GM12878 (cell line): ENCODE results near the gene APOL4. TPM values are rescaled to one million over a fixed set of nuclear protein-coding genes. Genes with fewer than 3 reads are reported as not detected.
A peak's percentile ranks its signal among the peaks of the same experiment; 100 is the strongest.

Experiments used
- ATAC-seq: fragments of 200-7000 bp; cut with Tn5 transposase; 3 replicates; pipeline ENCODE4 v1.9.1; 2020; ENCODE audit warnings: mild to moderate bottlenecking, moderate library complexity
- Bru-seq: library from RNA; stranded (reverse); fragments of 400-500 nt; gene quantifications from one replicate; lab custom pipeline; 2021; lab: Mats Ljungman, UMichigan
- BruChase-seq, 2 experiments: library from RNA; stranded (reverse); fragments of 400-500 nt; gene quantifications; one replicate each; lab custom pipeline; 2021; lab: Mats Ljungman, UMichigan
- BruUV-seq: library from RNA; stranded (reverse); fragments of 400-500 nt; replicated peaks from 2 replicates; lab custom pipeline; 2021; lab: Mats Ljungman, UMichigan
- CTCF ChIA-PET: fragments of 300-600 bp; sonication (Branson Sonifier 250); formaldehyde crosslinking; extraction: SDS; loops from one replicate; lab custom pipeline; 2021; ENCODE audit warnings: inconsistent platforms; lab: Yijun Ruan, JAX
- POLR2A ChIA-PET: fragments of 350-600 bp; formaldehyde crosslinking; extraction: SDS; loops from one replicate; lab custom pipeline; 2021; ENCODE audit warnings: inconsistent platforms; lab: Charles Lee
- RAD21 ChIA-PET: fragments of 300-600 bp; sonication (Branson Sonifier 250); formaldehyde crosslinking; loops from one replicate; lab custom pipeline; 2023; ENCODE audit warnings: antibody characterized with exemption; ENCODE audit not compliant: unreplicated experiment; lab: Charles Lee
- SMC1A ChIA-PET: fragments of 300-600 bp; sonication (Branson Sonifier 250); formaldehyde crosslinking; loops from one replicate; lab custom pipeline; 2023; ENCODE audit not compliant: unreplicated experiment, uncharacterized antibody; lab: Charles Lee
- DNase-seq: peaks from one replicate; pipeline ENCODE4 v3.0.0-alpha.2; 2011; ENCODE audit warnings: low read depth, low spot score
- FAIRE-seq: peaks from 3 replicates; lab custom pipeline; 2011; peaks lifted over from hg19 to GRCh38; lab: Jason Lieb, UNC
- H2AFZ ChIP-seq: 2 replicates; pipeline ENCODE4 v1.6.0; 2011; ENCODE audit warnings: low read depth, low read length, control low read depth; ENCODE audit not compliant: control insufficient read depth
- H3K27ac ChIP-seq: 2 replicates; pipeline ENCODE4 v1.5.1; 2011; ENCODE audit warnings: control low read depth; ENCODE audit not compliant: control insufficient read depth, insufficient read depth
- H3K27me3 ChIP-seq, 2 experiments: replicated peaks in 1 of 2; 2 replicates each; pipeline versions ENCODE4 v1.6.0 to v1.6.1; 2011; ENCODE audit warnings: low read length in 1 of 2; ENCODE audit not compliant: control insufficient read depth in 2 of 2, insufficient read depth in 2 of 2
- H3K36me3 ChIP-seq, 2 experiments: 2 replicates each; pipeline ENCODE4 v1.5.1; 2011; ENCODE audit warnings: low read length in 1 of 2; ENCODE audit not compliant: control insufficient read depth in 2 of 2, insufficient read depth in 2 of 2
- H3K4me1 ChIP-seq: 2 replicates; pipeline ENCODE4 v1.6.1; 2011; ENCODE audit warnings: mild to moderate bottlenecking, low read length, moderate library complexity, mixed read lengths; ENCODE audit not compliant: control insufficient read depth, insufficient read depth
- H3K4me2 ChIP-seq: 2 replicates; pipeline ENCODE4 v1.6.0; 2011; ENCODE audit warnings: control low read depth; ENCODE audit not compliant: control insufficient read depth, insufficient read depth
- H3K4me3 ChIP-seq: fragments of 200-600 bp; sonication (generic); 2 replicates; pipeline ENCODE4 v1.5.1; 2016
- H3K79me2 ChIP-seq: 2 replicates; pipeline ENCODE4 v1.6.0; 2011; ENCODE audit warnings: low read length; ENCODE audit not compliant: control insufficient read depth, insufficient read depth
- H3K9ac ChIP-seq: 2 replicates; pipeline ENCODE4 v1.8.0; 2011; ENCODE audit warnings: low read length, control low read depth, mixed read lengths; ENCODE audit not compliant: control insufficient read depth, insufficient read depth
- H3K9me3 ChIP-seq: replicated peaks from 3 replicates; pipeline ENCODE4 v1.5.1; 2011; ENCODE audit warnings: mild to moderate bottlenecking, low read length; ENCODE audit not compliant: control insufficient read depth, insufficient read depth
- H4K20me1 ChIP-seq: 2 replicates; pipeline ENCODE4 v1.6.0; 2011; ENCODE audit not compliant: control insufficient read depth, insufficient read depth
- ATF3 ChIP-seq: IDR thresholded peaks from 2 replicates; pipeline ENCODE4 v1.6.1; 2011; ENCODE audit warnings: low read depth, mild to moderate bottlenecking, low read length, moderate library complexity, borderline replicate concordance; ENCODE audit errors: extremely low read depth
- BCL3 ChIP-seq: IDR thresholded peaks from 2 replicates; pipeline ENCODE4 v1.6.1; 2011; ENCODE audit warnings: borderline replicate concordance, low read depth, mild to moderate bottlenecking, moderate library complexity, low read length; ENCODE audit not compliant: insufficient read depth, poor library complexity, severe bottlenecking
- CEBPB ChIP-seq, 2 experiments: fragments of 150-350 bp in 1 of 2; IDR thresholded peaks; 2 replicates each; pipeline ENCODE4 v1.6.1; 2012 to 2014; ENCODE audit warnings: low read depth in 2 of 2, low read length in 2 of 2, borderline replicate concordance in 1 of 2, inconsistent platforms in 1 of 2
- KDM1A ChIP-seq: fragments of 200-600 bp; sonication (generic); IDR thresholded peaks from 2 replicates; pipeline ENCODE4 v1.6.1; 2016; ENCODE audit warnings: borderline replicate concordance
- MXI1 ChIP-seq: fragments of 150-350 bp; IDR thresholded peaks from 2 replicates; pipeline ENCODE4 v1.6.1; 2011; ENCODE audit warnings: low read depth, mild to moderate bottlenecking, inconsistent platforms, low read length, improper control_type of control experiment
- MYC ChIP-seq: IDR thresholded peaks from 2 replicates; pipeline ENCODE4 v1.6.1; 2011; ENCODE audit warnings: mild to moderate bottlenecking, low read length, moderate library complexity, inconsistent platforms; ENCODE audit not compliant: insufficient read depth, insufficient replicate concordance, insufficient read length, severe bottlenecking
- NR2C2 ChIP-seq: IDR thresholded peaks from 2 replicates; pipeline ENCODE4 v1.6.1; 2011; ENCODE audit warnings: borderline replicate concordance, low read depth; ENCODE audit not compliant: control insufficient read depth, insufficient read length
- STAT3 ChIP-seq: IDR thresholded peaks from 2 replicates; pipeline ENCODE4 v1.6.1; 2011; ENCODE audit warnings: low read depth, low read length, improper control_type of control experiment
- WGBS: methylation state at CpG from one replicate; pipeline ENCODE4 v1.1.6; 2016; ENCODE audit warnings: low lambda C conversion rate; ENCODE audit not compliant: insufficient replicate concordance, insufficient coverage; ENCODE audit errors: missing lambda C conversion rate; 5-methylcytosine and 5-hydroxymethylcytosine counted together
- in situ Hi-C: fragments of 300-500 bp; cut with MboI; formaldehyde crosslinking; loops from 9 replicates; pipeline ENCODE4 v1.14.3; 2018; ENCODE audit warnings: mixed read lengths
- intact Hi-C: fragments of 100-400 bp; cut with micrococcal nuclease; formaldehyde crosslinking; loops from one replicate; pipeline ENCODE4 v1.14.2; 2022; ENCODE audit not compliant: unreplicated experiment
- long read RNA-seq, 2 experiments: library from polyadenylated mRNA; unstranded; transcript quantifications; one replicate each; pipeline ENCODE4 v2.0.0, GENCODE V29; 2019 to 2020
- polyA minus RNA-seq, 3 experiments: library from RNA; depleted of rRNA, polyadenylated mRNA; stranded (reverse); fragments of >200 nt; gene quantifications; 2 replicates each; pipeline ENCODE4 v1.2.3, GENCODE V29; 2011
- polyA plus RNA-seq, 11 experiments: library from polyadenylated mRNA; depleted of rRNA in 4 of 11; unstranded in 6 of 11; stranded (reverse) in 5 of 11; fragments of >200 nt; fragmentation: Nextera tagmentation in 4 of 11; fragmentation: Illumina TruSeq in 1 of 11; extraction: Ambion mirVana in 4 of 11; extraction: Trizol in 1 of 11; gene quantifications; 1 replicate in 1 of 11; 2 replicates in 10 of 11; pipeline versions ENCODE4 v1.2.1 to v1.2.3, GENCODE V29; 2011 to 2016; ENCODE audit warnings: inconsistent platforms in 2 of 11, missing spikeins in 2 of 11, low read depth in 1 of 11
- total RNA-seq, 4 experiments: library from RNA; depleted of rRNA in 3 of 4; stranded (reverse); fragments of >200 nt in 3 of 4; fragmentation: Illumina TruSeq in 1 of 4; extraction: Trizol in 1 of 4; gene quantifications; 2 replicates each; pipeline versions ENCODE4 v1.2.1 to v1.2.3, GENCODE V29; 2013 to 2021

The APOL4 gene
- not detected in 2 replicates for total RNA-seq (2013; cell fraction: nucleolus; rRNA removed)
- total RNA-seq (2014; rRNA removed) (not detected in 2 replicates), total RNA-seq (2014; rRNA removed; fragmentation: Illumina TruSeq; extraction: Trizol) (not detected in 2 replicates), total RNA-seq (2021) (0.13 TPM in 1 of 2 replicates, not detected in the other), polyA plus RNA-seq (2011; rRNA removed) (not detected in 2 replicates), polyA plus RNA-seq (2014; fragmentation: Illumina TruSeq; extraction: Trizol) (0.13 and 0.24 TPM in 2 replicates), polyA plus RNA-seq (2014; fragmentation: Nextera tagmentation; extraction: Ambion mirVana) (not detected), polyA plus RNA-seq (2014; rRNA removed) (0.03 and 0.22 TPM in 2 replicates), polyA plus RNA-seq (2016; fragmentation: Nextera tagmentation; extraction: Ambion mirVana) (under 1 TPM in 1 of 2 experiments, not detected in 1; 0.19 TPM), polyA minus RNA-seq (2011; rRNA and poly(A)+ RNA removed) (0.26 TPM in 1 of 2 replicates, not detected in the other), Bru-seq, nascent RNA (percentile 20 among the genes with signal in this experiment), BruChase-seq, experiment 1, labeled RNA remaining after a 6-hour chase (percentile 20 among the genes with signal in this experiment), BruChase-seq, experiment 2, labeled RNA remaining after a 2-hour chase (percentile 19 among the genes with signal in this experiment)
- polyA plus RNA-seq (2011; ENCODE audit: low read depth): 0.09 TPM
- polyA plus RNA-seq (2011; cell fraction: cytosol; rRNA removed): not detected in 2 replicates
- 0.04 and 0.09 TPM in 2 replicates for polyA plus RNA-seq (2011; cell fraction: nucleus; rRNA removed)
- 0.13 TPM in 1 of 2 replicates, not detected in the other for polyA plus RNA-seq (2012)
- polyA minus RNA-seq (2011; cell fraction: cytosol; rRNA and poly(A)+ RNA removed): not detected in 2 replicates
- polyA minus RNA-seq (2011; cell fraction: nucleus; rRNA and poly(A)+ RNA removed): not detected in 2 replicates
- long read RNA-seq, experiment 1: 0 reads
- long read RNA-seq, experiment 2: 0 reads

- H3K9ac ChIP-seq: no peak within 1 kb of the TSS
- in situ Hi-C loops (no loop called here), intact Hi-C loops (no loop called here)
- ATAC-seq (no peak), DNase-seq (no peak), FAIRE-seq (no peak)
- H3K27me3 ChIP-seq: no peaks in the 10 kb centered on the region
- 58% methylated on average over 13 of the region's 13 CpGs for WGBS
- H3K79me2 ChIP-seq: no peaks in the 10 kb centered on the region
- H3K4me1 ChIP-seq: peaks cover 12% of the 10 kb centered on the region
- H3K4me2 ChIP-seq: no peak within 1 kb of the TSS
- CTCF ChIA-PET: interaction anchor here (0.6 to 1.4 kb wide), 4 partner anchors 14 to 285 kb away, joined by 3 read pairs; no protein-coding TSS in a partner anchor
- SMC1A ChIA-PET: interaction anchor here (0.6 to 1.4 kb wide), 3 partner anchors 22 to 104 kb away, joined by 3 to 4 read pairs (median 3); no protein-coding TSS in a partner anchor
- TF ChIP-seq BCL3: no peak
- no peak for TF ChIP-seq CEBPB (IDR thresholded peaks at IDR 0.05; ENCODE audit: borderline replicate concordance in 1 of 2, low read depth in 2 of 2, low read length in 2 of 2)
- no peak for TF ChIP-seq NR2C2
- TF ChIP-seq ATF3: no peak
- no peak for TF ChIP-seq KDM1A
- no peak for TF ChIP-seq STAT3
- TF ChIP-seq MXI1: no peak
- no peak for TF ChIP-seq MYC
- H3K9me3 ChIP-seq: no peaks in the 10 kb centered on the region
- H4K20me1 ChIP-seq: no peaks in the 10 kb centered on the region
- H3K27ac ChIP-seq: no peak within 1 kb of the TSS
- BruUV-seq: no TSS peak
- RAD21 ChIA-PET: interaction anchor here (1.3 to 1.7 kb wide), 2 partner anchors 38 to 85 kb away, joined by 3 to 5 read pairs; partner anchors contain the start of gene APOL2
- no peak within 1 kb of the TSS for H2AFZ ChIP-seq
- no peaks in the 10 kb centered on the region for H3K36me3 ChIP-seq
- H3K4me3 ChIP-seq: no peak within 1 kb of the TSS
- POLR2A ChIA-PET: interaction anchor here (1.3 kb wide), 1 partner anchor 10 kb away, joined by 4 read pairs; no protein-coding TSS in a partner anchor
Measured at GRCh38 chr22:36201630-36202319, at the start of gene APOL4. TSS of gene APOL4 (minus strand) at chr22:36201809. CDS start at chr22:36201734, 75 bp downstream.
